Activated CD8-positive, alpha-beta T cell treated with anti-CD3 and anti-CD28 coated beads, Interleukin-2, amount 10 ng/mL, durations not matched to agents 7 days and 5 days (primary cell): ENCODE data around the gene TXNDC5. TPM values are rescaled to one million over a fixed set of nuclear protein-coding genes. Genes with fewer than 3 reads are reported as not detected.
A peak's percentile ranks its signal among the peaks of the same experiment; 100 is the strongest.

ENCODE experiments used
- ATAC-seq: fragments of 150-1000 bp; cut with Tn5 transposase; one replicate; pipeline ENCODE4 v1.10.0; 2021; ENCODE audit warnings: moderate library complexity
- CTCF ChIA-PET: fragments of 350-600 bp; sonication (Branson Sonifier 250); formaldehyde crosslinking; loops from one replicate; lab custom pipeline; 2021; ENCODE audit warnings: antibody characterized with exemption; lab: Charles Lee
- POLR2A ChIA-PET: fragments of 350-600 bp; sonication (Branson Sonifier 250); formaldehyde crosslinking; loops from one replicate; lab custom pipeline; 2021; ENCODE audit warnings: antibody characterized with exemption; lab: Charles Lee
- DNase-seq: peaks from one replicate; pipeline ENCODE4 v3.0.0-alpha.2; 2020
- H3K27ac Mint-ChIP-seq: one replicate; pipeline ENCODE4 v1.8.0; 2021; ENCODE audit warnings: mild to moderate bottlenecking, mixed read lengths
- H3K27me3 Mint-ChIP-seq: one replicate; pipeline ENCODE4 v1.8.0; 2021; ENCODE audit warnings: low read depth, mixed read lengths
- H3K36me3 Mint-ChIP-seq: one replicate; pipeline ENCODE4 v1.8.0; 2021; ENCODE audit warnings: low read depth, mixed read lengths
- H3K4me1 Mint-ChIP-seq: one replicate; pipeline ENCODE4 v1.8.0; 2021; ENCODE audit warnings: low read depth, mixed read lengths
- H3K4me3 Mint-ChIP-seq: one replicate; pipeline ENCODE4 v1.8.0; 2021; ENCODE audit warnings: mild to moderate bottlenecking, mixed read lengths
- H3K9me3 Mint-ChIP-seq: one replicate; pipeline ENCODE4 v1.8.0; 2022; ENCODE audit warnings: mixed read lengths; ENCODE audit not compliant: insufficient read depth
- total RNA-seq, 2 experiments: library from RNA; stranded (reverse); gene quantifications; one replicate each; pipeline ENCODE4 v1.2.3, GENCODE V29; 2021

The TXNDC5 gene
- total RNA-seq, 2 experiments from 2014 or later, result 35.0 to 36.9 TPM

GRCh38 chr6:7912024-7912423, 1.4 kb upstream of the TXNDC5 start:
- Mint-ChIP-seq H3K4me3 (no peak overlapping the region), H3K9me3 (no peaks in the 10 kb centered on the region), H3K4me1 (peaks cover 18% of the 10 kb centered on the region), H3K27me3 (peaks cover under 1% of the 10 kb centered on the region), H3K27ac (no peak overlapping the region), H3K36me3 (peaks cover 2% of the 10 kb centered on the region)
- ChIA-PET POLR2A (interaction anchor here (0.6 to 1.0 kb wide), 2 partner anchors 152 to 313 kb away, joined by 3 read pairs; partner anchors contain the start of gene BLOC1S5), CTCF (interaction anchor here (1.1 to 1.3 kb wide), 2 partner anchors 13 to 147 kb away, joined by 5 read pairs; no protein-coding TSS in a partner anchor)
- no peak for ATAC-seq
- DNase-seq, result no peak

- CTCF ChIA-PET, result interaction anchor here (1.1 to 1.3 kb wide), 2 partner anchors 12 to 148 kb away, joined by 5 read pairs; no protein-coding TSS in a partner anchor
- Mint-ChIP-seq H3K27me3 (no peaks in the 10 kb centered on the region), H3K4me3 (peak overlapping the region; percentile 76), H3K9me3 (no peaks in the 10 kb centered on the region), H3K27ac (peak overlapping the region; percentile 77), H3K36me3 (peaks cover 2% of the 10 kb centered on the region), H3K4me1 (peaks cover 20% of the 10 kb centered on the region)
- ATAC-seq, result no peak
- no peak for DNase-seq
- POLR2A ChIA-PET, result interaction anchor here (0.6 to 1.0 kb wide), 2 partner anchors 153 to 314 kb away, joined by 3 read pairs; partner anchors contain the start of gene BLOC1S5
Observed at GRCh38 chr6:7911345-7911725, 747 bp upstream of the TXNDC5 start.

- no peaks in the 10 kb centered on the region for H3K27me3 Mint-ChIP-seq
- DNase-seq (no peak), ATAC-seq (peak; percentile 45)
- ChIA-PET POLR2A (no interaction called here), CTCF (no interaction called here)
- no peaks in the 10 kb centered on the region for H3K9me3 Mint-ChIP-seq
- H3K4me1 Mint-ChIP-seq, result peaks cover 20% of the 10 kb centered on the region
- H3K4me3 Mint-ChIP-seq, result no peak overlapping the region
- H3K27ac Mint-ChIP-seq, result no peak overlapping the region
- peaks cover 2% of the 10 kb centered on the region for H3K36me3 Mint-ChIP-seq
Observed at GRCh38 chr6:7910298-7910653, 312 bp downstream of the TXNDC5 start.

- no peaks in the 10 kb centered on the region for H3K9me3 Mint-ChIP-seq
- CTCF ChIA-PET, result no interaction called here
- DNase-seq, result peak; percentile 36
- POLR2A ChIA-PET, result no interaction called here
- H3K4me1 Mint-ChIP-seq, result peaks cover 20% of the 10 kb centered on the region
- H3K27ac Mint-ChIP-seq, result peak overlapping the region; percentile 64
- no peaks in the 10 kb centered on the region for H3K27me3 Mint-ChIP-seq
- ATAC-seq, result peak; percentile 56
- peak overlapping the region; percentile 69 for H3K4me3 Mint-ChIP-seq
- peaks cover 4% of the 10 kb centered on the region for H3K36me3 Mint-ChIP-seq
Observed at GRCh38 chr6:7909323-7910276, 988 bp downstream of the TXNDC5 start.

GRCh38 chr6:7907159-7907558, 3.4 kb downstream of the TXNDC5 start:
- ATAC-seq, result no peak
- Mint-ChIP-seq H3K9me3 (no peaks in the 10 kb centered on the region), H3K4me1 (peaks cover 20% of the 10 kb centered on the region), H3K27me3 (no peaks in the 10 kb centered on the region), H3K27ac (no peak overlapping the region), H3K36me3 (peaks cover 15% of the 10 kb centered on the region), H3K4me3 (no peak overlapping the region)
- POLR2A ChIA-PET, result no interaction called here
- no peak for DNase-seq
- CTCF ChIA-PET, result no interaction called here

GRCh38 chr6:7906741-7907140, 3.8 kb downstream of the TXNDC5 start:
- H3K4me3 Mint-ChIP-seq, result no peak overlapping the region
- no peaks in the 10 kb centered on the region for H3K9me3 Mint-ChIP-seq
- ChIA-PET POLR2A (no interaction called here), CTCF (no interaction called here)
- H3K27me3 Mint-ChIP-seq, result no peaks in the 10 kb centered on the region
- no peak for DNase-seq
- peaks cover 20% of the 10 kb centered on the region for H3K4me1 Mint-ChIP-seq
- peaks cover 15% of the 10 kb centered on the region for H3K36me3 Mint-ChIP-seq
- H3K27ac Mint-ChIP-seq, result no peak overlapping the region
- ATAC-seq, result no peak

- no peak overlapping the region for H3K4me3 Mint-ChIP-seq
- H3K9me3 Mint-ChIP-seq, result no peaks in the 10 kb centered on the region
- H3K27me3 Mint-ChIP-seq, result no peaks in the 10 kb centered on the region
- DNase-seq (no peak), ATAC-seq (no peak)
- ChIA-PET CTCF (no interaction called here), POLR2A (no interaction called here)
- H3K36me3 Mint-ChIP-seq, result peaks cover 23% of the 10 kb centered on the region
- H3K27ac Mint-ChIP-seq, result no peak overlapping the region
- peaks cover 15% of the 10 kb centered on the region for H3K4me1 Mint-ChIP-seq
Observed at GRCh38 chr6:7905416-7905815, 5.2 kb downstream of the TXNDC5 start.

- no peaks in the 10 kb centered on the region for H3K9me3 Mint-ChIP-seq
- H3K4me3 Mint-ChIP-seq, result no peak overlapping the region
- peak overlapping the region; percentile 60 for H3K27ac Mint-ChIP-seq
- DNase-seq (no peak), ATAC-seq (no peak)
- H3K36me3 Mint-ChIP-seq, result peaks cover 25% of the 10 kb centered on the region
- H3K27me3 Mint-ChIP-seq, result no peaks in the 10 kb centered on the region
- ChIA-PET POLR2A (no interaction called here), CTCF (no interaction called here)
- peaks cover 15% of the 10 kb centered on the region for H3K4me1 Mint-ChIP-seq
Observed at GRCh38 chr6:7904654-7905319, 5.8 kb downstream of the TXNDC5 start.

- ATAC-seq (no peak), DNase-seq (no peak)
- POLR2A ChIA-PET, result no interaction called here
- Mint-ChIP-seq H3K4me3 (no peak overlapping the region), H3K27me3 (no peaks in the 10 kb centered on the region), H3K27ac (no peak overlapping the region), H3K9me3 (no peaks in the 10 kb centered on the region), H3K36me3 (peaks cover 31% of the 10 kb centered on the region), H3K4me1 (peaks cover 6% of the 10 kb centered on the region)
- CTCF ChIA-PET, result no interaction called here
Observed at GRCh38 chr6:7903673-7904072, 6.9 kb downstream of the TXNDC5 start.

- ChIA-PET CTCF (no interaction called here), POLR2A (interaction anchor here (0.6 kb wide), 1 partner anchor 71 kb away, joined by 5 read pairs; no protein-coding TSS in a partner anchor)
- Mint-ChIP-seq H3K36me3 (peaks cover 37% of the 10 kb centered on the region), H3K27me3 (no peaks in the 10 kb centered on the region), H3K9me3 (no peaks in the 10 kb centered on the region), H3K4me1 (peaks cover 6% of the 10 kb centered on the region), H3K27ac (no peak overlapping the region), H3K4me3 (no peak overlapping the region)
- DNase-seq (no peak), ATAC-seq (no peak)
Observed at GRCh38 chr6:7902867-7903266, 7.7 kb downstream of the TXNDC5 start.

GRCh38 chr6:7902221-7902620, 8.4 kb downstream of the TXNDC5 start:
- no peaks in the 10 kb centered on the region for H3K27me3 Mint-ChIP-seq
- no peak overlapping the region for H3K27ac Mint-ChIP-seq
- H3K4me1 Mint-ChIP-seq, result peaks cover 3% of the 10 kb centered on the region
- ChIA-PET CTCF (no interaction called here), POLR2A (interaction anchor here (0.6 kb wide), 1 partner anchor 72 kb away, joined by 5 read pairs; no protein-coding TSS in a partner anchor)
- DNase-seq, result no peak
- ATAC-seq, result no peak
- no peak overlapping the region for H3K4me3 Mint-ChIP-seq
- no peaks in the 10 kb centered on the region for H3K9me3 Mint-ChIP-seq
- H3K36me3 Mint-ChIP-seq, result peaks cover 39% of the 10 kb centered on the region

GRCh38 chr6:7901780-7902179, 8.8 kb downstream of the TXNDC5 start:
- ATAC-seq (no peak), DNase-seq (no peak)
- Mint-ChIP-seq H3K27me3 (no peaks in the 10 kb centered on the region), H3K27ac (no peak overlapping the region), H3K4me3 (no peak overlapping the region), H3K36me3 (peaks cover 40% of the 10 kb centered on the region), H3K9me3 (no peaks in the 10 kb centered on the region), H3K4me1 (peaks cover 2% of the 10 kb centered on the region)
- POLR2A ChIA-PET, result no interaction called here
- CTCF ChIA-PET, result no interaction called here
